ENCODE data around the gene LARP4B. TPM values are rescaled to one million over a fixed set of nuclear protein-coding genes. Genes with fewer than 3 reads are reported as not detected.
"Not testable (repeated sequence)": the region's sequence is repeated elsewhere in the genome, so short reads cannot be mapped to it uniquely, and the experiment has no call there.

Gene LARP4B
- total and polyA plus RNA-seq, 2 donors (not counting 1 experiment from before 2014, with no cell fraction given): 35.6 to 129 TPM

GRCh38 chr10:934746-935406, 3.4 kb upstream of the LARP4B start:
- peaks cover 27% of the 10 kb centered on the region for H3K27me3 Mint-ChIP-seq
- H3K4me3 ChIP-seq (ENCODE audit: control extremely low read depth in 1 of 5, extremely low read depth in 1 of 5, insufficient read depth in 1 of 5, low read depth in 2 of 5, low read length in 4 of 5): no peak overlapping the region
- H3K4me2 ChIP-seq (replicated peaks; ENCODE audit: low read depth, low read length, poor library complexity, severe bottlenecking): no peak overlapping the region
- no peaks in the 10 kb centered on the region for H4K20me1 ChIP-seq (ENCODE audit: control insufficient read depth, insufficient read depth, low read length, poor library complexity, severe bottlenecking)
- H3K9me3 ChIP-seq (ENCODE audit: control extremely low read depth in 1 of 3, control insufficient read depth in 2 of 3, insufficient read depth in 1 of 3, low read length in 2 of 3): no peaks in the 10 kb centered on the region
- intact Hi-C loops (cut with micrococcal nuclease): loop anchor here (5.0 kb wide), 1 partner anchor 618 kb away; no protein-coding TSS in a partner anchor
- no peak overlapping the region for H3K27ac Mint-ChIP-seq
- H3K27ac ChIP-seq (ENCODE audit: low read length in 2 of 2): no peak overlapping the region
- peaks cover 23% of the 10 kb centered on the region for H3K4me1 Mint-ChIP-seq
- H3K9me3 Mint-ChIP-seq (ENCODE audit: insufficient read depth): no peaks in the 10 kb centered on the region
- H3K9ac ChIP-seq (ENCODE audit: low read length): no peak overlapping the region
- H3K4me3 Mint-ChIP-seq: peak overlapping the region; percentile 8
- DNase-seq (no peak), ATAC-seq (ENCODE audit: low read depth) (no peak)
- peaks cover 11% of the 10 kb centered on the region for H3K79me2 ChIP-seq (ENCODE audit: control insufficient read depth, insufficient read depth, low read length)
- no peak overlapping the region for H2AFZ ChIP-seq (ENCODE audit: insufficient read depth, low read depth, low read length, poor library complexity, severe bottlenecking)
- no peaks in the 10 kb centered on the region for H3K36me3 ChIP-seq (replicated peaks in 1 of 2; ENCODE audit: control extremely low read depth in 1 of 2, control insufficient read depth in 1 of 2, extremely low read depth in 1 of 2, insufficient read depth in 2 of 2, low read length in 1 of 2)
- peaks cover 5 to 14% of the 10 kb centered on the region in 2 donors for H3K4me1 ChIP-seq (ENCODE audit: control insufficient read depth in 2 of 2, insufficient read depth in 2 of 2, low read length in 2 of 2)
- 67% methylated on average over 10 of the region's 15 CpGs for WGBS (ENCODE audit: insufficient coverage)
- ChIA-PET POLR2A (no interaction called here), CTCF (no interaction called here)
- TF ChIP-seq EZH2 (IDR thresholded peaks at IDR 0.05; ENCODE audit: borderline replicate concordance, insufficient read depth, low read depth, low read length, poor library complexity, severe bottlenecking) (no peak), CTCF (IDR thresholded peaks at IDR 0.05) (no peak)
- H3K27me3 ChIP-seq (replicated peaks in 1 of 4; ENCODE audit: control extremely low read depth in 1 of 4, control insufficient read depth in 3 of 4, insufficient read depth in 4 of 4, low read length in 3 of 4): peaks cover 0 to 10% (median 2%) of the 10 kb centered on the region in 4 experiments

GRCh38 chr10:934165-934564, 2.7 kb upstream of the LARP4B start:
- H3K4me2 ChIP-seq (replicated peaks; ENCODE audit: low read depth, low read length, poor library complexity, severe bottlenecking); POLR2A ChIA-PET; H3K27ac Mint-ChIP-seq; H3K9me3 Mint-ChIP-seq (ENCODE audit: insufficient read depth); ATAC-seq (ENCODE audit: low read depth); H3K36me3 ChIP-seq (replicated peaks in 1 of 2; ENCODE audit: control extremely low read depth in 1 of 2, control insufficient read depth in 1 of 2, extremely low read depth in 1 of 2, insufficient read depth in 2 of 2, low read length in 1 of 2); H3K4me3 Mint-ChIP-seq; H4K20me1 ChIP-seq (ENCODE audit: control insufficient read depth, insufficient read depth, low read length, poor library complexity, severe bottlenecking); H3K9me3 ChIP-seq (ENCODE audit: control extremely low read depth in 1 of 3, control insufficient read depth in 2 of 3, insufficient read depth in 1 of 3, low read length in 2 of 3); DNase-seq; H2AFZ ChIP-seq (ENCODE audit: insufficient read depth, low read depth, low read length, poor library complexity, severe bottlenecking); H3K27ac ChIP-seq (ENCODE audit: low read length in 2 of 2); H3K4me3 ChIP-seq (ENCODE audit: control extremely low read depth in 1 of 5, extremely low read depth in 1 of 5, insufficient read depth in 1 of 5, low read depth in 2 of 5, low read length in 4 of 5); H3K9ac ChIP-seq (ENCODE audit: low read length): not testable (repeated sequence)
- peaks cover 0 to 10% (median 2%) of the 10 kb centered on the region in 4 experiments for H3K27me3 ChIP-seq (replicated peaks in 1 of 4; ENCODE audit: control extremely low read depth in 1 of 4, control insufficient read depth in 3 of 4, insufficient read depth in 4 of 4, low read length in 3 of 4)
- H3K4me1 ChIP-seq (ENCODE audit: control insufficient read depth in 2 of 2, insufficient read depth in 2 of 2, low read length in 2 of 2): peaks cover 12 to 21% of the 10 kb centered on the region in 2 donors
- CTCF ChIA-PET: interaction anchor here (1.1 kb wide), 1 partner anchor 109 kb away, joined by 3 read pairs; no protein-coding TSS in a partner anchor
- peaks cover 18% of the 10 kb centered on the region for H3K79me2 ChIP-seq (ENCODE audit: control insufficient read depth, insufficient read depth, low read length)
- Mint-ChIP-seq H3K4me1 (peaks cover 29% of the 10 kb centered on the region), H3K27me3 (peaks cover 27% of the 10 kb centered on the region)
- WGBS (ENCODE audit: insufficient coverage): no CpG with 5 or more reads among the region's 6 CpGs
- intact Hi-C loops (cut with micrococcal nuclease): loop anchor here (5.0 kb wide), 1 partner anchor 617 kb away; no protein-coding TSS in a partner anchor

Measured in B cell (primary cell).